Endothelial cell of umbilical vein (primary cell): ENCODE data around the gene DUSP5.

Experiments used
- CTCF ChIP-seq, 2 donors: IDR thresholded peaks; 1 replicate in 1 of 2; 2 replicates in 1 of 2; pipeline ENCODE4 v1.5.1; 2011; ENCODE audit warnings: low read length in 2 of 2, mild to moderate bottlenecking in 2 of 2, moderate library complexity in 2 of 2, control low read depth in 1 of 2, inconsistent platforms in 1 of 2, low read depth in 1 of 2; ENCODE audit not compliant: insufficient read depth in 1 of 2; ENCODE audit errors: extremely low read depth in 1 of 2
- EZH2 ChIP-seq: IDR thresholded peaks from 2 replicates; pipeline ENCODE4 v1.6.1; 2012; ENCODE audit warnings: borderline replicate concordance, low read depth, mild to moderate bottlenecking, moderate library complexity, low read length, inconsistent platforms; ENCODE audit not compliant: severe bottlenecking
- GATA2 ChIP-seq: IDR thresholded peaks from 2 replicates; pipeline ENCODE4 v1.7.0; 2011; ENCODE audit warnings: low read depth, mild to moderate bottlenecking, moderate library complexity, mixed read lengths, low read length; ENCODE audit not compliant: insufficient read length, insufficient read depth
- JUN ChIP-seq: IDR thresholded peaks from 2 replicates; pipeline ENCODE4 v1.6.1; 2011; ENCODE audit warnings: borderline replicate concordance, low read depth; ENCODE audit not compliant: insufficient read length, insufficient read depth
- MAX ChIP-seq: IDR thresholded peaks from 2 replicates; pipeline ENCODE4 v1.6.1; 2011; ENCODE audit not compliant: insufficient read depth, insufficient read length
- POLR2A ChIP-seq: IDR thresholded peaks from 2 replicates; pipeline ENCODE4 v1.6.1; 2012; ENCODE audit warnings: low read depth, mild to moderate bottlenecking, control low read depth, low read length
- POLR2AphosphoS5 ChIP-seq: IDR thresholded peaks from 2 replicates; pipeline ENCODE4 v1.6.1; 2012; ENCODE audit warnings: low read depth, mild to moderate bottlenecking, control low read depth, low read length, moderate library complexity; ENCODE audit not compliant: insufficient read depth

GRCh38 chr10:110503528-110504110 is 5.9 kb downstream of the DUSP5 start:
- no peak for TF ChIP-seq POLR2A
- TF ChIP-seq EZH2 = no peak
- no peak for TF ChIP-seq CTCF (IDR thresholded peaks at IDR 0.05; ENCODE audit: extremely low read depth in 1 of 2, insufficient read depth in 1 of 2, low read depth in 1 of 2, low read length in 2 of 2)
- TF ChIP-seq POLR2AphosphoS5 = peak; percentile 14
- no peak for TF ChIP-seq MAX
- no peak for TF ChIP-seq GATA2
- no peak for TF ChIP-seq JUN
